ENCODE data around the gene TBX3.

The TBX3 gene

GRCh38 chr12:114695305-114695592, 11.3 kb upstream of the TBX3 start:
- DNase-seq = no peak

GRCh38 chr12:114694436-114695304, 10.7 kb upstream of the TBX3 start:
- no peak for DNase-seq

GRCh38 chr12:114693532-114693931, 9.6 kb upstream of the TBX3 start:
- no peak for DNase-seq

- no peak for DNase-seq
These were observed 9.1 kb upstream of the TBX3 start for GRCh38 chr12:114693059-114693531.

GRCh38 chr12:114692186-114693058, 8.4 kb upstream of the TBX3 start:
- DNase-seq = no peak

GRCh38 chr12:114691763-114692185, 7.8 kb upstream of the TBX3 start:
- no peak for DNase-seq

- no peak for DNase-seq
These were observed 7.2 kb upstream of the TBX3 start for GRCh38 chr12:114691196-114691595.

GRCh38 chr12:114690267-114691135, 6.5 kb upstream of the TBX3 start:
- DNase-seq = no peak

GRCh38 chr12:114689075-114689994, 5.4 kb upstream of the TBX3 start:
- no peak for DNase-seq

GRCh38 chr12:114688256-114688845, 4.4 kb upstream of the TBX3 start:
- DNase-seq = no peak

- DNase-seq = no peak
These were observed 3.8 kb upstream of the TBX3 start for GRCh38 chr12:114687802-114688201.

- DNase-seq = no peak
These were observed 3.0 kb upstream of the TBX3 start for GRCh38 chr12:114686773-114687500.

- DNase-seq = no peak
These were observed 2.4 kb upstream of the TBX3 start for GRCh38 chr12:114686426-114686772.

- no peak for DNase-seq
These were observed 1.9 kb upstream of the TBX3 start for GRCh38 chr12:114685869-114686268.

- no peak for DNase-seq
These were observed 1.4 kb upstream of the TBX3 start for GRCh38 chr12:114685320-114685781.

GRCh38 chr12:114684870-114685273, 897 bp upstream of the TBX3 start:
- no peak for DNase-seq

GRCh38 chr12:114683709-114684097, 272 bp downstream of the TBX3 start:
- no peak for DNase-seq

GRCh38 chr12:114682785-114683708, 928 bp downstream of the TBX3 start:
- DNase-seq = no peak

- no peak for DNase-seq
These were observed 1.7 kb downstream of the TBX3 start for GRCh38 chr12:114682106-114682784.

Measured in stimulated activated CD4-positive, alpha-beta T cell treated with anti-CD3 and anti-CD28 coated beads, Interleukin-4, amount 100 ng/mL, for 4 hours (primary cell).